CD4-positive, CD25-positive, alpha-beta regulatory T cell (primary cell): ENCODE results near the gene THOC6. TPM values are rescaled to one million over a fixed set of nuclear protein-coding genes. Genes with fewer than 3 reads are reported as not detected.

ENCODE experiments used
- ATAC-seq, 2 donors: fragments of 150-1000 bp; cut with Tn5 transposase; one replicate each; pipeline ENCODE4 v1.10.0; 2021; ENCODE audit warnings: low read depth in 2 of 2, moderate number of reproducible peaks in 2 of 2, moderate library complexity in 1 of 2
- DNase-seq, 3 donors: peaks; one replicate each; pipeline versions ENCODE4 v3.0.0 to v3.0.0-alpha.2; 2012 to 2022; ENCODE audit warnings: mixed read lengths in 1 of 3
- H3K27ac ChIP-seq: one replicate; pipeline ENCODE4 v1.7.0; 2013; ENCODE audit warnings: mild to moderate bottlenecking, low read length; ENCODE audit not compliant: insufficient read depth, poor library complexity, severe bottlenecking
- H3K27me3 ChIP-seq: one replicate; pipeline ENCODE4 v1.7.0; 2013; ENCODE audit warnings: low read length; ENCODE audit not compliant: control insufficient read depth, insufficient read depth
- H3K36me3 ChIP-seq: one replicate; pipeline ENCODE4 v1.7.0; 2013; ENCODE audit warnings: mild to moderate bottlenecking, low read length, moderate library complexity; ENCODE audit not compliant: control insufficient read depth, insufficient read depth
- H3K4me1 ChIP-seq: 2 replicates; pipeline ENCODE4 v1.7.0; 2013; ENCODE audit warnings: mild to moderate bottlenecking, low read length; ENCODE audit not compliant: insufficient read depth, control insufficient read depth, poor library complexity, severe bottlenecking
- H3K4me3 ChIP-seq: one replicate; pipeline ENCODE4 v1.7.0; 2013; ENCODE audit warnings: low read depth, mild to moderate bottlenecking, low read length, moderate library complexity
- H3K9me3 ChIP-seq, 2 experiments: 1 replicate in 1 of 2; 2 replicates in 1 of 2; pipeline ENCODE4 v1.7.0; 2013; ENCODE audit warnings: low read length in 2 of 2, mild to moderate bottlenecking in 1 of 2, moderate library complexity in 1 of 2; ENCODE audit not compliant: control insufficient read depth in 2 of 2
- H3K27ac Mint-ChIP-seq, 3 donors: one replicate each; pipeline ENCODE4 v1.8.0; 2020 to 2022; ENCODE audit warnings: mild to moderate bottlenecking in 3 of 3, mixed read lengths in 3 of 3, moderate library complexity in 2 of 3
- H3K27me3 Mint-ChIP-seq: one replicate; pipeline ENCODE4 v1.8.0; 2022; ENCODE audit warnings: mild to moderate bottlenecking, mixed read lengths
- H3K36me3 Mint-ChIP-seq: one replicate; pipeline ENCODE4 v1.8.0; 2020; ENCODE audit warnings: mixed read lengths
- H3K4me1 Mint-ChIP-seq, 4 donors: one replicate each; pipeline ENCODE4 v1.8.0; 2020 to 2022; ENCODE audit warnings: mixed read lengths in 4 of 4, mild to moderate bottlenecking in 1 of 4
- H3K4me3 Mint-ChIP-seq, 4 donors: one replicate each; pipeline ENCODE4 v1.8.0; 2020 to 2022; ENCODE audit warnings: mild to moderate bottlenecking in 4 of 4, mixed read lengths in 4 of 4, moderate library complexity in 3 of 4
- H3K9me3 Mint-ChIP-seq, 7 donors: one replicate each; pipeline ENCODE4 v1.8.0; 2020 to 2022; ENCODE audit warnings: mixed read lengths in 7 of 7, mild to moderate bottlenecking in 3 of 7, moderate library complexity in 2 of 7
- polyA plus RNA-seq, 4 donors: library from polyadenylated mRNA; unstranded; fragments of 300-500 nt; fragmentation: Illumina TruSeq; gene quantifications; one replicate each; pipeline ENCODE4 v1.2.3, GENCODE V29; 2021
- total RNA-seq: library from RNA; stranded (reverse); gene quantifications from one replicate; pipeline ENCODE4 v1.2.3, GENCODE V29; 2022

Gene THOC6
- total and polyA plus RNA-seq, 5 donors from 2014 or later, result 16.2 to 49.2 (median 39.4) TPM

GRCh38 chr16:3020247-3020603, 3.6 kb upstream of the THOC6 start, which contains the start of gene TNFRSF12A:
Gene TNFRSF12A, plus strand, starts transcription at chr16:3020368. Its CDS starts 30 bp downstream, at chr16:3020398.
- Histone ChIP-seq H3K27ac (peak within 1 kb of the TSS; percentile 91), H3K4me3 (peak within 1 kb of the TSS; percentile 59), H3K36me3 (no peaks in the 10 kb centered on the region), H3K9me3 (no peaks in the 10 kb centered on the region), H3K27me3 (no peaks in the 10 kb centered on the region), H3K4me1 (peaks cover 52% of the 10 kb centered on the region)
- Mint-ChIP-seq H3K4me1 (peaks cover 4 to 57% (median 26%) of the 10 kb centered on the region in 4 donors), H3K27ac (peak within 1 kb of the TSS; percentile 66 to 80 (median 71)), H3K9me3 (no peaks in the 10 kb centered on the region), H3K4me3 (peak within 1 kb of the TSS; percentile 88 to 98 (median 90)), H3K36me3 (peaks cover 4% of the 10 kb centered on the region), H3K27me3 (peaks cover 15% of the 10 kb centered on the region)
- DNase-seq (peak; percentile 51 to 82 (median 63)), ATAC-seq (peak; percentile 7 to 12)

- peak in 1 of 3 donors; percentile 75 for DNase-seq
- ATAC-seq, result peak in 1 of 2 donors; percentile 3
- Mint-ChIP-seq H3K27me3 (peaks cover 15% of the 10 kb centered on the region), H3K36me3 (peaks cover 4% of the 10 kb centered on the region), H3K4me1 (peaks cover 4 to 57% (median 28%) of the 10 kb centered on the region in 4 donors), H3K27ac (peak overlapping the region; percentile 66 to 80 (median 71)), H3K9me3 (no peaks in the 10 kb centered on the region), H3K4me3 (peak overlapping the region; percentile 88 to 98 (median 90))
- peak overlapping the region; percentile 91 for H3K27ac ChIP-seq
- H3K27me3 ChIP-seq, result no peaks in the 10 kb centered on the region
- H3K4me3 ChIP-seq, result peak overlapping the region; percentile 59
- peaks cover 52% of the 10 kb centered on the region for H3K4me1 ChIP-seq
- peaks cover 2% of the 10 kb centered on the region for H3K36me3 ChIP-seq
- no peaks in the 10 kb centered on the region for H3K9me3 ChIP-seq
Measured at GRCh38 chr16:3020604-3021448, 3.0 kb upstream of the THOC6 start.

GRCh38 chr16:3021449-3022207, 2.2 kb upstream of the THOC6 start:
- Mint-ChIP-seq H3K4me3 (peak overlapping the region; percentile 88 to 98 (median 90)), H3K27ac (peak overlapping the region; percentile 71 to 86 (median 80)), H3K4me1 (peaks cover 4 to 62% (median 29%) of the 10 kb centered on the region in 4 donors), H3K27me3 (peaks cover 14% of the 10 kb centered on the region), H3K9me3 (no peaks in the 10 kb centered on the region), H3K36me3 (peaks cover 4% of the 10 kb centered on the region)
- no peaks in the 10 kb centered on the region for H3K9me3 ChIP-seq
- no peak for ATAC-seq
- peaks cover 10% of the 10 kb centered on the region for H3K36me3 ChIP-seq
- H3K4me3 ChIP-seq, result no peak overlapping the region
- peaks cover 52% of the 10 kb centered on the region for H3K4me1 ChIP-seq
- no peaks in the 10 kb centered on the region for H3K27me3 ChIP-seq
- H3K27ac ChIP-seq, result peak overlapping the region; percentile 91
- peak; percentile 62 to 80 (median 66) for DNase-seq

- peak overlapping the region; percentile 91 for H3K27ac ChIP-seq
- no peaks in the 10 kb centered on the region for H3K27me3 ChIP-seq
- H3K4me1 ChIP-seq, result peaks cover 52% of the 10 kb centered on the region
- peak overlapping the region; percentile 90 to 98 (median 94) for H3K4me3 Mint-ChIP-seq
- H3K4me3 ChIP-seq, result no peak overlapping the region
- peaks cover 8% of the 10 kb centered on the region for H3K27me3 Mint-ChIP-seq
- DNase-seq (peak in 2 of 3 donors; percentile 67 to 68), ATAC-seq (peak; percentile 32)
- peaks cover 11% of the 10 kb centered on the region for H3K36me3 ChIP-seq
- no peaks in the 10 kb centered on the region for H3K9me3 Mint-ChIP-seq
- no peaks in the 10 kb centered on the region for H3K9me3 ChIP-seq
- H3K4me1 Mint-ChIP-seq, result peaks cover 4 to 63% (median 30%) of the 10 kb centered on the region in 4 donors
- peak overlapping the region; percentile 62 to 96 (median 80) for H3K27ac Mint-ChIP-seq
- H3K36me3 Mint-ChIP-seq, result peaks cover 4% of the 10 kb centered on the region
Measured at GRCh38 chr16:3022208-3022683, 1.6 kb upstream of the THOC6 start.

- Histone ChIP-seq H3K4me3 (no peak overlapping the region), H3K27me3 (no peaks in the 10 kb centered on the region), H3K36me3 (peaks cover 11% of the 10 kb centered on the region), H3K9me3 (no peaks in the 10 kb centered on the region), H3K27ac (peak overlapping the region; percentile 91), H3K4me1 (peaks cover 54% of the 10 kb centered on the region)
- Mint-ChIP-seq H3K4me3 (peak overlapping the region; percentile 90 to 98 (median 94)), H3K9me3 (no peaks in the 10 kb centered on the region), H3K36me3 (peaks cover 4% of the 10 kb centered on the region), H3K27me3 (peaks cover 10% of the 10 kb centered on the region), H3K4me1 (peaks cover 4 to 67% (median 30%) of the 10 kb centered on the region in 4 donors), H3K27ac (peak overlapping the region; percentile 80 to 99 (median 96))
- ATAC-seq (no peak), DNase-seq (no peak)
Measured at GRCh38 chr16:3022684-3023414, 986 bp upstream of the THOC6 start.

GRCh38 chr16:3023415-3023668, 493 bp upstream of the THOC6 start:
- H3K4me1 ChIP-seq, result peaks cover 54% of the 10 kb centered on the region
- peak overlapping the region; percentile 91 for H3K27ac ChIP-seq

More at GRCh38 chr16:3023415-3023668, 493 bp upstream of the THOC6 start:
- ATAC-seq (no peak), DNase-seq (no peak)
- H3K36me3 Mint-ChIP-seq, result peaks cover 4% of the 10 kb centered on the region
- H3K27me3 Mint-ChIP-seq, result peaks cover 15% of the 10 kb centered on the region
- peak overlapping the region; percentile 80 to 99 (median 94) for H3K27ac Mint-ChIP-seq
- H3K4me3 Mint-ChIP-seq, result peak overlapping the region; percentile 90 to 98 (median 94)
- H3K4me1 Mint-ChIP-seq, result peaks cover 4 to 65% (median 30%) of the 10 kb centered on the region in 4 donors
- Histone ChIP-seq H3K27me3 (no peaks in the 10 kb centered on the region), H3K36me3 (peaks cover 11% of the 10 kb centered on the region), H3K9me3 (no peaks in the 10 kb centered on the region), H3K4me3 (no peak overlapping the region)
- H3K9me3 Mint-ChIP-seq, result no peaks in the 10 kb centered on the region
